Measurements from ENCODE around the gene PLPPR1.
"Not testable (repeated sequence)": the region's sequence is repeated elsewhere in the genome, so short reads cannot be mapped to it uniquely, and the experiment has no call there.

PLPPR1 gene

DNA sequence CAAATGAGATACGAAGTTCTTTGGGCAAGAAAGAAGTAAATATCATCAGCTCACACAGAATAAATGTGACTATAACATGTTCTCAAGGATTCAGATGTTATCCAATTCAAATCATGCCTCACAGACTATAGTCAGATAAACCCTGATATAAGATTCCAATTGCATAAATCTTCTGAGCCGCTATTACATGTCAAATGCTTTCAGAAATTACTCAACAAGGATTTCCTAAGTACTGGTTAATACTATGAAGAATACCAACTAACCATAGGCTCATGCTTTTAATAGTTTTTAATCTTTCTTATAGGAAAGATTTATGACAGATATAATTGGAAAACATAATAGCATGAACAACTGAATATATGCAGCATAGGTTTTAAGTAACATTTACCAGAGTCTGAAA lies 282.7 kb downstream of the PLPPR1 start:
- DNase-seq: no peak

DNA sequence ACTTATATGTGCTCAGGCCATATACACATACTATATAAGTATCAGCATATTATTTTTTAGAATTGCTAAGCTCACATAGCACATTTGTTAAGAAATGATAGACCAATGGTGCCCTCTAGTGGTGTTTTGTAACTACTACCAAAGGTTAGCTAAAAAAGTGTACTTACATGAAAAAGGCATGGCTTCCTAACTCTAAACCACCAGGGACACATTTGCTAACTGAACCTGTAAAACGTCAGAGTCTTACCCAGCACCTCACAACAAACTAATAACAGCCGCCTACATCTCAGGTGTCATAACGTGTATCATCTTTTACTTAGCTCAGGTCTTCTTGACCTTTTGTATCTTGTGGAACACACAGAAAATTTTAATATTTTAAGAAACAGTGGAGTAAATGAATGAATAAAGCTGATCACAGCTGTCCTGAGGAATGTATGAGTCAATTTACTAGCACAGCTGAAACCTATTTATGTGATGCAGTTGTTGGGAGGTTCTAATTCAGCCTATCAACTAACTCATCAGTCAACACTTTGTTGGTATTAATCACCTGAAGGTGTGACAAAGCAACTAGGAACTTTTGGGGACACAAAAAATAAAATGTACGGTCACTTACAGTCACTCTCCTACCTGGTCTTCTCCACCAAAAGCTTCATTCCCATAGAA lies 283.4 kb downstream of the PLPPR1 start:
- peak; percentile 64 for DNase-seq

- no peak for DNase-seq
These were observed 284.1 kb downstream of the PLPPR1 start for GRCh38 chr9:101312661-101313060.

GRCh38 chr9:101315112-101315450 lies 286.6 kb downstream of the PLPPR1 start:
- DNase-seq: no peak

DNA sequence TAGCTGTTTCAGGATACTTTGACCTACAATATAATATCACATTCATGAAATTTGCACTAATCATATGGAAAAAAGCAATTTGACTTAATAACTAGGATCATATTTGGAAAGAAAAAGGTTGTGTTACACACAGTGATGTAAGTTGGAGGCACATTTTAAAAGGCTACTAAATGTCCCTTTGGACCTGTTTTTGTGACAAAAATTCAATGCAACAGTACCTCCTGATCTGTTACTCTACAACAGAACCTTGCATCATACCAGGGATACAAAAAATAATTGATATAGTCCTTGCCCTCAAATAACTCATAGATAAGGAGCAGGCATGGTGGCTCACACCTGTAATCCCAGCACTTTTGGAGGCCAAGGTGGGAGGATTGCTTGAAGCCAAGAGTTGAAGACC lies 289.2 kb downstream of the PLPPR1 start:
- no peak for DNase-seq

DNA sequence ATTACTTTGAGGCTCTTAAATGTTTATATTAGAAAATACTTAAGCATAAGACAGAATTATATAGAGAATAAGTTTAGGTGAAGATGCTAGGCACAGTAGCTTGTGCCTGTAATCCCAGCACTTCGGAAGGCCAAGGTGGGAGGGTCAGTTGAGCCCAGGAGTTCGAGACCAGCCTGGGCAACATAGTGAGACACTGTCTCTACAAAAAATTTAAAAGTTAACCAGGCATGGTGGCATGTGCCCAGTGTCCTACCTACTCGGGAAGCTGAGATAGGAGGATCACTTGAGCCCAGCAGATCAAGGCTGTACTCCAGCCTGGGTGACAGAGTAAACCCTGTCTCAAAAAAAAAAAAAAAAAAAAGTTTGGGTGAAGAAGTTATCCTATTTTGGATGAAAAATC lies 294.6 kb downstream of the PLPPR1 start:
- DNase-seq: no peak

DNA sequence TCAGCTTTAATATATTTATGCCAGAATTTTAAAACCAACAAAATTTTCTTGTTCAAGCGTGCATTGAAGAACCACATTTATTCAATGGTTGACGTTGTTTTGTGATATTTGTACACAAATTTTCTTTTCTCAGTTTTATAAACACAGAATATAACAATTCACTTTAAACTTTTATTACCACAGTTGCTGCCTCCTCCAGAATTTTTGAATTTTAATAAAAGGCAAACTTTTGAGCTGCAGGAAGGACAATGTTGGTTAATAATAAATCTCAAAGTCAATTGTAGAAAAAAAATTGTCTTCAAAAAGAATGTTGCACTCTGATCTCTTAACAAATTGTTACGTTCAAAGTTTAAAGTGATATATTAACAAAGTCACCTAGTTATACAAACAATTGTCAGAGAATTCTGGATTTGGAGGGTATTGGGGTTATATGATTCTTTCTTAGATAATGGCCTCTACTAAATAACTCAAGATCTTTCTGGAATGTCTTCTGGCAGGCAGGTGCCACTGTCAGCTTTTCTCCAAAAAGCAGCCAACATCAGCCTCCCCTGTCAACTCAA lies 295.8 kb downstream of the PLPPR1 start:
- DNase-seq: no peak

GRCh38 chr9:101325053-101325452 lies 296.5 kb downstream of the PLPPR1 start:
- DNase-seq: no peak

- DNase-seq: no peak
These were observed 297.5 kb downstream of the PLPPR1 start for GRCh38 chr9:101326035-101326434.

GRCh38 chr9:101326501-101326900 lies 298.0 kb downstream of the PLPPR1 start:
- DNase-seq: no peak

DNA sequence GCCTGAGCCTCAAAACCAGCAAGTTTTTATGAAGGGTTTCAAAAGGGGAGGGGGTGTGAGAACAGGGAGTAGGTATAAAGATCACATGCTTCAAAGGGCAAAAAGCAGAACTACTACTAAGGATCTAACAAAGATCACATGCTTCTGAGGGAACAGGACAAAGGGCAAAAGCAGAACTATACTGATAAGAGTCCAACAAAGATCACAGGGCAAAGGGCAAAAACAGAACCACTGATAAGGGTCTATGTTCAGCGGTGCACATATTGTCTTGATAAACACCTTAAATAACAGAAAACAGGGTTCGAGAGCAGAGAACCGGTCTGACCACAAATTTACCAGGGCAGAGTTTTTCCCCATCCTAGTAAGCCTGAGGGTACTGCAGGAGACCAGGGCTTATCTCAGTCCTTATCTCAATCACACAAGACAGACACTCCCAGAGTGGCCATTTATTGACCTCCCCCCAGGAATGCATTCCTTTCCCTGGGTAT lies 298.9 kb downstream of the PLPPR1 start:
- DNase-seq: not testable (repeated sequence)

- no peak for DNase-seq
These were observed 303.8 kb downstream of the PLPPR1 start for GRCh38 chr9:101332362-101332761.

- no peak for DNase-seq
These were observed 305.0 kb downstream of the PLPPR1 start for GRCh38 chr9:101333490-101333889.

DNA sequence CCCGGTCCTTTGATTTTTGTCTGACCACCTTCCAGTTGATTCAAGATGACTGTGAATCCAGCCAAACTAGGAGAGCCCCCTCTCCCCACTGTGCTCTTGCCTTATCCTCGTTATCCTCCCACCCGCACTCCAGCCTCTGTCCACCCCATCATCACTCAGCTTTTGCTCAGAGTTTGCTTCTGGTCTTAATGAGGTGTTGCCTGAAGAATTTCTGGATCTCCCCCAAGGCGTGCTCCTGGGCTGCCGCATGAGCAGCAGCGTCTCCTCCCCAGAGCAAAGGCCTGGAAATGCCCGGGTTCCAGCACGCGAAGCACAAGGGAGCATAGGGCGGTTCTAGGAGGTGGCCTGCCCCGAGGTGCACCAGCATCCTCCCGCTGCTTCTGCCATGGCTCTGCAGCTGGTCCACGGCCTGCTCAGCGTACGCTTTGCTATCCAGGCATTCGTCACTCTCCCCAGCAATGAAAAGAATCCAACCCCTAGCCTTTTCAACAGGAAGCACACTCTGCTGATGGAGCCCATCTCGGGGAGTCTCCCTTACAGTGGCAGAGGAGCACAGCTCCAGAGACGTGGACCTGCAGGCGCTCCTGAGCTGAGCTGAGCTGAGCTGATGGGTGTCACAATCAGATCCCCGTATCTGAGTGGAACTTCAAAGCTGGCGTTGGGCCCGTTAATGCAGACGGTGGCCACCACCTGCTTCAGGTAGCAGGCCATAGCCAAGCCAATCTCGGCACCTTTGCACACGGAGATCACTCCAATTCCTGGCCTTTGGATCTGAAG lies 305.6 kb downstream of the PLPPR1 start:
- DNase-seq: no peak

DNA sequence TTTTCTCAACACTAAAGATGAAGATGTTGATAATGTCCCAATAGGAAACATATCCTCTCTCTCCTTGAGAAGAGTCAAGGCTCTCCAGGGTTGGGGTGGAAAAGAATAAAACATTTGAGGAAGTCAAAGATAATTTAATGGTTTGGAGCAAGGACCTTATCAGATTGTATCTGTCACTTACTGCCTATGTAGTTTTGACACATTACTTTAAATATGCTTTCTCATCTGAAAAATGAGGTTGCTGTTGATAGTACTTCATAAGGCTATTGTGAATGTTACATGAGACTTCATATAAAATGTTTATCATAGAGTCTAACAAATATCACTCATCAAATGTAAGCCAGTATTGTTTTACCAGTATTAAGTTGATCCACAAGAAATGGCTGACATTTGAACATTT lies 307.6 kb downstream of the PLPPR1 start:
- DNase-seq: no peak

GRCh38 chr9:101337237-101337636 lies 308.7 kb downstream of the PLPPR1 start:
- DNase-seq: no peak

- no peak for DNase-seq
These were observed 313.4 kb downstream of the PLPPR1 start for GRCh38 chr9:101341958-101342357.

DNA sequence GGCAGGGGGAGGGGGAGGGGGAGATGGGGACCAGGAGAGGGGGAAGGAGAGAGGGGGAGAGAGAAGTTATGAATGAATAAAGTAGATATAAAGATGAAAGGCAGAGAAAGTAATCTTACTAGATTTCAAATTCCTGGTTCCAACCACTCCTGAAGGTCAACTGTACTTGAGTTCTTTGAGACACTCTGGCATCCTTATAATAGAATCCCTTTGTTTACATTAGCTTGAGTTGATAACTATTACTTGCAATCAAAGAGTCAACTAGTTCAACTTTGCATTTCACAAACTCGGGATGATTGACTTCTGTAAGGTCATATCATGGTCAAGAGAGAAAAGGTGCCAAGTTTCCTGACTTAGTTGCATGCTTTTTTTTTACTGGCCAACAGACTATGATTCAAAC lies 314.1 kb downstream of the PLPPR1 start:
- DNase-seq: no peak

DNA sequence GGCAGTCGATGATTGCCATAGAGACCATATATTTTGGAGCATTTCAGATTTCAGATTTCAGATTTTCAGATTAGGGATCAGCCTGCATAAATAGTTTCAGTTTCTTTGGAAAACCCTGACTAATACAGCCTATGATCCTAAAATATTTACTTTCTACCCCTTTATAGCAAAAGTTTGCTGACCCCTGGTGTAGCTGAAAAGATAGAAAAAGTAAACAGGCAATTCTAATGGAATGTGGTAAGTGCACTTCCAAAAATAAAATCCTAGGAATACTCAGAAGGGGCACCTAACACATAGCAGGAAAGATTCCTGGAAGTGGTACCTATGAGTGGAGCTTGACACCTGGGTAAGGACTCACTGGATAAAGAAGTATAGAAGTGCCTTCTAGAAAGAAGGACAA lies 321.8 kb downstream of the PLPPR1 start:
- DNase-seq: no peak

DNA sequence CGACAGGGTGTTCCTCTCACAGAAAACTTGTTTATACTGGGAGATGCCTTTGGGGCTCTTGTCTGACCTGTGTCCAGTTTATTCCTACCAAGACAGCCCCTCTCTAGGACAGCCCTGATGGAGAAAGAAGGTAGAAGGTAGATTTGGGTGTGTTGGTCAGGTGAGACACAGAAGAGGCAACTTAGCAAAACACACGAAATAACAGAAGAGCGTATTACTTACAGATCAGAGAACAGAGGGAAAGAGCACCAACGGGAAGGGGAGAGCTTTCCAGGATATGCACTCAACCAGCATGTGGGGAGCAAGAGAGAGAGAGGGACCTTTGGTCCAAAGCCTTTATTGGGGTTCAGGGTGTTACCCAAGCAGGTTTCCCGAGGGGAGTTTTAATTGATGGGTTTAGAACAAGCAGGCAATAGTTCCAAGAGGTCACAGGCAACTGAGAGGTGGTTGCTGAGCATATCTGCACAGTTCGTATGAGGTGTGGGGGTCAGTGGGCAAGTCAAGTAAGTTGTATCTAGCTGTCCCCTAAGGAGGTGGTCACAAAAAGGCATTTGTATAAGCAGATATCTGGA lies 324.5 kb downstream of the PLPPR1 start:
- DNase-seq: no peak

DNA sequence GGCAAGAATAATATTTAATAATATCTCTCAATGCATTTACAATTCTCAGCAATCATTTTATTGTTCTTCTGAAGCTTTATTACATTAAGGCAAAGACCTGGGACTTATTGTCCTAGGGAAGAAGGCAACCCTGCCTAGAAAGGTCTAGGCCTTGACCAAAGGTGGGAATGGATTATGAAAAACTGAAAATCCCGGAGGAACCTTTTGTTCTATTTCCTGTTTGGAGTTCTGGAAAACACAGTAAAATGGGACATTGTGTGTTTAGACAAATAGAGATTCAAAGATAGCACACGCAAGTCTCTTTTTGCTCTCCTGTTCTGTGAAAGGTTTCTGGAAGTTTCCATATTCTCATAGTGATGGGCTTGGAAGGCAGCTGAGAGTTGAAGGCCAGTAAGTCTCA lies 325.2 kb downstream of the PLPPR1 start:
- no peak for DNase-seq

DNA sequence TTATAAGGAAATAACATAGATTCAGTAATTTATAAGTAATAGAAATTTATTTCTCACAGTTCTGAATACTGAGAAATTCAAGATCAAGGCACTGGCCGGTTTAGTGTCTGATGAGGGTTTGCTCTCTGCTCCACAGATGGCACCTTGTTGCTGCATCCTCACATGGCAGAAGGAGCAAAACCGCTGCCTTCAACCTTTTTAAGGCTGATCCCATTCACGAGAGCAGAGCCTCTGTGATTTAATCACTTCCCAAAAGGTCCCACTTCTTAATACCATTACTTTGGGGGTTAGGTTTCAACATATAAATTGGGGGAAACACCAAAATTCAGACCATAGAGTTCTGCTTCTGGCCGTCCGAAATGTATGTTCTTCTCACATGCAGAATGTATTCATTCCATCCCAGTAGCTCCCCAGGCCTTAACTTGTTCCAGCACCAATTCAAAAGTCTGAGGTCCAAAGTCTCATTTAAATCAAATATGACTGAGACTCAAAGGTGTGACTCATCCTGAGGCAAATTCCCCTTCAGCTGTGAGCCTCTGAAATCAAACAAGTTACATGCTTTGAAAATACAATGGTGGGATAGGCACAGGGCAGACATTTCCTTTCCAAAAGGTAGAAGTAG lies 325.7 kb downstream of the PLPPR1 start:
- DNase-seq: no peak

Measured in CD4-positive, alpha-beta T cell treated with Interleukin-10 for 1 hour (primary cell).